Measurements from ENCODE around the gene ISCA2.

ISCA2 gene

DNA sequence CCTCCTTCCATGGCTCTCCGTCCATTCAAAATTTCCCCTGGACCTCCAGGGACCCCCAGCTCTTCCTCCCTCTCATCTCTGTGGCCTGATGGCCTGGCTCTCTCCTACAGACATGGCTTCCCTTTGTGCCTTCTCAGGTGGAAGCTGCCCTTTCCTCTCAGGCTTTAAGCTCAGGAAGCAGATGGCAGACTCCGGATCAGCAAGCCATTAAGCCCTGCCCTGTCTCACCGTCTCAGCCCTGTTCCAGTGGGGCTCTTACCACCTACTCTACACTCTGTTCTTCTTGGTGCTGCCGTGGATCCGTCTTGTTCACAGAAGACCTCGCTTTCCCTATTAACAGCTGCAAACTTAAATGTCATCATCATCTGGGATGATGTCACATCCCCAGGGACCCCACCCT lies 33.6 kb upstream of the ISCA2 start:
- no peak for DNase-seq (ENCODE audit: low spot score)
- ChIA-PET CTCF (no interaction called here), POLR2A (ENCODE audit: low non-redundant PET) (no interaction called here)
- TF ChIP-seq CTCF (conservative IDR thresholded peaks at IDR 0.05; ENCODE audit: low read depth) = no peak
- no peak overlapping the region for H3K27ac ChIP-seq

DNA sequence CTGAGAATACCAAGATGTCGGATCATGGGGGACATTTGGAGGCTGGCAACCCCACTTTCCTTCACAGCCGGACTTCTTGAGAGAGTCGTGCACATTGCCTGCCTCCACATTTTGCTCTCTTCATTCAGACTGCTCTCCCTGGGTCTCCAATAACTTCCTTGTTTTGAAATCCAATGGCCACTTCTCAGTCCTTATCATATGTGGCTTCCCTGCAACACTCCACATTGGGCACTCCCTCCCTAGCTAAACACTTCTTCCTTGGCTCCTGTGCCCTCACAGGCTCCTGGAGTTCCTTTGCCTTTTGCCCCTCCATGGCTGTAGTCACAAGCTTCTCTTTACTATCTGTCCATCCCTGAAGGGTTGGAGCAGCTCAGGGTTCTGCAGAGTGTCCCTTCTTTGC lies 30.6 kb upstream of the ISCA2 start:
- DNase-seq (ENCODE audit: low spot score) = no peak
- no peak overlapping the region for H3K27ac ChIP-seq
- TF ChIP-seq CTCF (conservative IDR thresholded peaks at IDR 0.05; ENCODE audit: low read depth) = no peak
- ChIA-PET POLR2A (ENCODE audit: low non-redundant PET) (no interaction called here), CTCF (no interaction called here)

GRCh38 chr14:74463697-74464096 lies 29.9 kb upstream of the ISCA2 start:
- DNase-seq (ENCODE audit: low spot score) = no peak
- TF ChIP-seq CTCF (conservative IDR thresholded peaks at IDR 0.05; ENCODE audit: low read depth) = no peak
- CTCF ChIA-PET = no interaction called here
- no peak overlapping the region for H3K27ac ChIP-seq
- POLR2A ChIA-PET (ENCODE audit: low non-redundant PET) = no interaction called here

- no peak overlapping the region for H3K27ac ChIP-seq
- ChIA-PET POLR2A (ENCODE audit: low non-redundant PET) (no interaction called here), CTCF (no interaction called here)
- no peak for TF ChIP-seq CTCF (conservative IDR thresholded peaks at IDR 0.05; ENCODE audit: low read depth)
- DNase-seq (ENCODE audit: low spot score) = no peak
These were observed 28.8 kb upstream of the ISCA2 start for GRCh38 chr14:74464785-74465184.

GRCh38 chr14:74465335-74465734 lies 28.2 kb upstream of the ISCA2 start:
- ChIA-PET CTCF (no interaction called here), POLR2A (ENCODE audit: low non-redundant PET) (no interaction called here)
- DNase-seq (ENCODE audit: low spot score) = no peak
- TF ChIP-seq CTCF (conservative IDR thresholded peaks at IDR 0.05; ENCODE audit: low read depth) = no peak
- no peak overlapping the region for H3K27ac ChIP-seq

DNA sequence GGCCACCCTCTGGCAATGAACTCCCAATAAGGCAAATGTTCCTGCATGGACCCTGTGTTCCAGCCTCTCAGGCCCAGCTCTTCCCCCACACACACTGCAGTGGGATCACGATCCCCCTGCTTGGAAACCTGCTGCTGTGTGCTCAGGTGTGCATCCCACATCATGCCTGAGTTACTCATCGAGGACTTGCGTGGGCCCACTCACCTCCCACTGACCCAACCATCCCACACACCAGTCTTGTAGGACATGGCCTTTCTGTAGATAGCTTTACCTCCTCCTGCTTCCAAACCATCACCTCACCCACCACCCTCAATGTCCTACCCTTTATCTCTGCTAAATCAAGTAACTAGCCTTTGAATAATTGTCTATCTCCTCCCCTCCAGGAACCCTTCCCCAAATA lies 25.1 kb upstream of the ISCA2 start:
- CTCF ChIA-PET = no interaction called here
- POLR2A ChIA-PET (ENCODE audit: low non-redundant PET) = no interaction called here
- TF ChIP-seq CTCF (conservative IDR thresholded peaks at IDR 0.05; ENCODE audit: low read depth) = no peak
- H3K27ac ChIP-seq = no peak overlapping the region
- no peak for DNase-seq (ENCODE audit: low spot score)

All from RWPE1 (cell line).